Measurements from ENCODE around the gene PPP6R2. TPM values are rescaled to one million over a fixed set of nuclear protein-coding genes. Genes with fewer than 3 reads are reported as not detected.
"Not testable (repeated sequence)": the region's sequence is repeated elsewhere in the genome, so short reads cannot be mapped to it uniquely, and the experiment has no call there.

The PPP6R2 gene
- total RNA-seq, 4 donors from 2014 or later: 32.0 to 56.3 (median 50.9) TPM

DNA sequence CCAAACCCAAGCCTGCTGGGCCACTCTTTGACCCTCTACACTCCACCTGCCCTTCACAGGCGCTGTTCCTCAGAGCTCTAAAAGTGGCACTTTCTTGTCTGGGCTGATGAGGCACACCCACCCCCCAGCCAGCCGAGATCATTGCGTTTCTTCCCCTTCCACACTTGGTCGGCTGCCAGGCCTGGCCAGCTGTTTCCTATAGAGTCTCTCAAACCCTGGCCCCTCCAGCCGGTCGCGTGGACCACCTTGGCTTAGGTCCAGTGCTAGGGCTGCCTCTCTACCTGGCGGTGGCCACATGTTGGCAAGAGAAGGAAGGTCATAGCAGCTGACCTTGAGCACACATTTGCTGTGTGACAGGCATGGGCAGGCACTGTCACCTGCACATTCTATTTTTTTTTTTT lies 60.6 kb downstream of the PPP6R2 start:
- H3K4me3 ChIP-seq (ENCODE audit: low read depth, poor library complexity, severe bottlenecking): no peak overlapping the region
- 50 to 55% methylated on average over 8 of the region's 8 CpGs for WGBS, 2 donors
- intact Hi-C loops (cut with DNase I; ENCODE audit: low total_unique reads): no loop called here
- peak; percentile 40 to 91 for DNase-seq (ENCODE audit: low spot score in 2 of 2)
- TF ChIP-seq POLR2A (IDR thresholded peaks at IDR 0.05): no peak
- TF ChIP-seq CTCF (IDR thresholded peaks at IDR 0.05): no peak

GRCh38 chr22:50406416-50407170 lies 63.5 kb downstream of the PPP6R2 start:
- WGBS, 2 donors: 94 to 96% methylated on average over 25 of the region's 25 CpGs
- DNase-seq (ENCODE audit: low spot score in 2 of 2): no peak
- intact Hi-C loops (cut with DNase I; ENCODE audit: low total_unique reads): no loop called here
- no peak overlapping the region for H3K4me3 ChIP-seq (ENCODE audit: low read depth, poor library complexity, severe bottlenecking)
- no peak for TF ChIP-seq CTCF (IDR thresholded peaks at IDR 0.05)
- TF ChIP-seq POLR2A (IDR thresholded peaks at IDR 0.05): no peak

GRCh38 chr22:50408311-50408710 lies 65.2 kb downstream of the PPP6R2 start:
- WGBS, 2 donors: 93 to 95% methylated on average over 13 of the region's 13 CpGs
- no peak for TF ChIP-seq CTCF (IDR thresholded peaks at IDR 0.05)
- no peak for TF ChIP-seq POLR2A (IDR thresholded peaks at IDR 0.05)
- no peak overlapping the region for H3K4me3 ChIP-seq (ENCODE audit: low read depth, poor library complexity, severe bottlenecking)
- intact Hi-C loops (cut with DNase I; ENCODE audit: low total_unique reads): no loop called here
- no peak for DNase-seq (ENCODE audit: low spot score in 2 of 2)

DNA sequence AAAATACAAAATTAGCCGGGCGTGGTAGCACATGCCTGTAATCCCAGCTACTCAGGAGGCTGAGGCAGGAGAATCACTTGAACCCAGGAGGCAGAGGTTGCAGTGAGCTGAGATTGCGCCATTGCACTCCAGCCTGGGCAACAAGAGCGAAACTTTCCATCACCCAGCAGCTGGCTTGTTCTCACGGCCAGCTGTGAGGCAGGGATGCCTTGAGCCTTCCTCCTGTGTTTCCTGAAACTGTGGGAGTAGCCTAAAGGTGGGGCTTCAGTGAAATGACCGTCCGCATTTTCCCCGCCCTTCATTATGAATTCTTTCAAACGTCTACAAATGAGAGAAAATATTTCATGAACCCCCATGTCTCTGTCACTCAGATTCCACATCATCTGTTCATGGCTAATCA lies 65.8 kb downstream of the PPP6R2 start:
- DNase-seq (ENCODE audit: low spot score in 2 of 2); H3K4me3 ChIP-seq (ENCODE audit: low read depth, poor library complexity, severe bottlenecking); intact Hi-C loops (cut with DNase I; ENCODE audit: low total_unique reads): not testable (repeated sequence)
- 77 to 86% methylated on average over 9 of the region's 9 CpGs for WGBS, 2 donors

- WGBS, 2 donors: 94 to 95% methylated on average over 28 to 31 of the region's 31 CpGs
- intact Hi-C loops (cut with DNase I; ENCODE audit: low total_unique reads): no loop called here
- no peak for TF ChIP-seq POLR2A (IDR thresholded peaks at IDR 0.05)
- no peak for TF ChIP-seq CTCF (IDR thresholded peaks at IDR 0.05)
- DNase-seq (ENCODE audit: low spot score in 2 of 2): no peak
- no peak overlapping the region for H3K4me3 ChIP-seq (ENCODE audit: low read depth, poor library complexity, severe bottlenecking)
Measured at GRCh38 chr22:50414476-50415248, 71.5 kb downstream of the PPP6R2 start.

- intact Hi-C loops (cut with DNase I; ENCODE audit: low total_unique reads): no loop called here
- no peak overlapping the region for H3K4me3 ChIP-seq (ENCODE audit: low read depth, poor library complexity, severe bottlenecking)
- WGBS, 2 donors: 94 to 95% methylated on average over 12 of the region's 12 CpGs
- TF ChIP-seq CTCF (IDR thresholded peaks at IDR 0.05) (no peak), POLR2A (IDR thresholded peaks at IDR 0.05) (no peak)
- no peak for DNase-seq (ENCODE audit: low spot score in 2 of 2)
Measured at GRCh38 chr22:50415426-50415825, 72.3 kb downstream of the PPP6R2 start.
